ENCODE results near the gene DTX3L. TPM values are rescaled to one million over a fixed set of nuclear protein-coding genes. Genes with fewer than 3 reads are reported as not detected.
A peak's percentile ranks its signal among the peaks of the same experiment; 100 is the strongest.

DTX3L gene
- total and polyA plus RNA-seq, 10 of the 15 experiments (the other 5 are each of a cell fraction or from before 2014, with no cell fraction given): 9.9 to 41.4 (median 21.7) TPM

DNA sequence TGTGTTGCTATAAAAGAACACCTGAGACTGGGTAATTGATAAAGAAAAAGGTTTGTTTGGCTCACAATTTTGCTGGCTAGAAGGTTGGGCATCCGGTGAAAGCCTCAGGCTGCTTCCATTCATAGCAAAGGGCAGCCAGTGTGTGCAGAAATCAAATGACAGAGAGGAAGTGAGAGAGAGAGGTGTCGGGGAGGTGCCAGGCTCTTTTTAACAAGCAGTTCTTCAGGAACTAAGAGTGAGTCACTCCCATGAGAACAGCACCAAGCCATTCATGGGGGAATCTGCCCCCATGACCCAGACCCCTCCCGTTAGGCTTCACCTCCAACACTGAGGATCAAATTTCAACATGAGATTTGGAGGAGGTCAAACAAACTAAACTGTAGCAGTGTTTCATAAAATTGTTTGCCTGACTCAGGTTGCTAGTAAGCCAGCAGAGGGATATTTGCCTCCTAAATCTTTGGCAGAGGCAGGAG, 8.8 kb downstream of the DTX3L start (continued):
- TF ChIP-seq, protein P1, sequence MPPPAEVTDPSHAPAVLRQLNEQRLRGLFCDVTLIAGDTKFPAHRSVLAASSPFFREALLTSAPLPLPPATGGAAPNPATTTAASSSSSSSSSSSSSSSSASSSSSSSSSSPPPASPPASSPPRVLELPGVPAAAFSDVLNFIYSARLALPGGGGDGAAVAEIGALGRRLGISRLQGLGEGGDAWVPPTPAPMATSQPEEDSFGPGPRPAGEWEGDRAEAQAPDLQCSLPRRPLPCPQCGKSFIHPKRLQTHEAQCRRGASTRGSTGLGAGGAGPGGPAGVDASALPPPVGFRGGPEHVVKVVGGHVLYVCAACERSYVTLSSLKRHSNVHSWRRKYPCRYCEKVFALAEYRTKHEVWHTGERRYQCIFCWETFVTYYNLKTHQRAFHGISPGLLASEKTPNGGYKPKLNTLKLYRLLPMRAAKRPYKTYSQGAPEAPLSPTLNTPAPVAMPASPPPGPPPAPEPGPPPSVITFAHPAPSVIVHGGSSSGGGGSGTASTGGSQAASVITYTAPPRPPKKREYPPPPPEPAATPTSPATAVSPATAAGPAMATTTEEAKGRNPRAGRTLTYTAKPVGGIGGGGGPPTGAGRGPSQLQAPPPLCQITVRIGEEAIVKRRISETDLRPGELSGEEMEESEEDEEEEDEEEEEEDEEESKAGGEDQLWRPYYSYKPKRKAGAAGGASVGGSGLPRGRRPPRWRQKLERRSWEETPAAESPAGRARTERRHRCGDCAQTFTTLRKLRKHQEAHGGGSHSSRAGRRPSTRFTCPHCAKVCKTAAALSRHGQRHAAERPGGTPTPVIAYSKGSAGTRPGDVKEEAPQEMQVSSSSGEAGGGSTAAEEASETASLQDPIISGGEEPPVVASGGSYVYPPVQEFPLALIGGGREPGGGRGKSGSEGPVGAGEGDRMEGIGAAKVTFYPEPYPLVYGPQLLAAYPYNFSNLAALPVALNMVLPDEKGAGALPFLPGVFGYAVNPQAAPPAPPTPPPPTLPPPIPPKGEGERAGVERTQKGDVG (CRISPR knock-in tag; IDR thresholded peaks at IDR 0.05): no peak
- TF ChIP-seq SMAD1 (IDR thresholded peaks at IDR 0.05; ENCODE audit: low read depth, partially characterized antibody) (no peak), RFX5 (IDR thresholded peaks at IDR 0.05; ENCODE audit: low read depth, low read length) (no peak), EZH2 (IDR thresholded peaks at IDR 0.05; ENCODE audit: borderline replicate concordance, control insufficient read depth, low read depth, low read length) (no peak), SP1 (IDR thresholded peaks at IDR 0.05; ENCODE audit: low read depth, low read length) (no peak), POU2F2 (IDR thresholded peaks at IDR 0.05; ENCODE audit: borderline replicate concordance, low read depth, low read length) (no peak), RUNX3 (IDR thresholded peaks at IDR 0.05; ENCODE audit: low read length) (no peak), RB1 (IDR thresholded peaks at IDR 0.05; ENCODE audit: borderline replicate concordance) (no peak; the same call in 1 of the 2 replicates), JUND (IDR thresholded peaks at IDR 0.05; ENCODE audit: low read depth, low read length) (no peak), PML (IDR thresholded peaks at IDR 0.05; ENCODE audit: low read length) (no peak), NFYA (IDR thresholded peaks at IDR 0.05; ENCODE audit: borderline replicate concordance, low read depth, low read length) (no peak), RBBP5 (conservative IDR thresholded peaks at IDR 0.05) (no peak), STAT3 (IDR thresholded peaks at IDR 0.05; ENCODE audit: low read depth, low read length) (0 out of 2 replicates have a peak, but pooled peaks have one; percentile 38), ZSCAN29 (IDR thresholded peaks at IDR 0.05) (no peak), TAF1 (IDR thresholded peaks at IDR 0.05; ENCODE audit: borderline replicate concordance, low read depth, low read length) (no peak), NFIC (IDR thresholded peaks at IDR 0.05; ENCODE audit: low read depth, low read length) (no peak), SIX5 (IDR thresholded peaks at IDR 0.05; ENCODE audit: low read depth, low read length, severe bottlenecking) (no peak)
- TF ChIP-seq, protein P2, sequence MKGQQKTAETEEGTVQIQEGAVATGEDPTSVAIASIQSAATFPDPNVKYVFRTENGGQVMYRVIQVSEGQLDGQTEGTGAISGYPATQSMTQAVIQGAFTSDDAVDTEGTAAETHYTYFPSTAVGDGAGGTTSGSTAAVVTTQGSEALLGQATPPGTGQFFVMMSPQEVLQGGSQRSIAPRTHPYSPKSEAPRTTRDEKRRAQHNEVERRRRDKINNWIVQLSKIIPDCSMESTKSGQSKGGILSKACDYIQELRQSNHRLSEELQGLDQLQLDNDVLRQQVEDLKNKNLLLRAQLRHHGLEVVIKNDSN (IDR thresholded peaks at IDR 0.05; ENCODE audit: borderline replicate concordance, extremely low read length, insufficient read depth, low read depth, low read length): no peak
- TF ChIP-seq, protein P3, sequence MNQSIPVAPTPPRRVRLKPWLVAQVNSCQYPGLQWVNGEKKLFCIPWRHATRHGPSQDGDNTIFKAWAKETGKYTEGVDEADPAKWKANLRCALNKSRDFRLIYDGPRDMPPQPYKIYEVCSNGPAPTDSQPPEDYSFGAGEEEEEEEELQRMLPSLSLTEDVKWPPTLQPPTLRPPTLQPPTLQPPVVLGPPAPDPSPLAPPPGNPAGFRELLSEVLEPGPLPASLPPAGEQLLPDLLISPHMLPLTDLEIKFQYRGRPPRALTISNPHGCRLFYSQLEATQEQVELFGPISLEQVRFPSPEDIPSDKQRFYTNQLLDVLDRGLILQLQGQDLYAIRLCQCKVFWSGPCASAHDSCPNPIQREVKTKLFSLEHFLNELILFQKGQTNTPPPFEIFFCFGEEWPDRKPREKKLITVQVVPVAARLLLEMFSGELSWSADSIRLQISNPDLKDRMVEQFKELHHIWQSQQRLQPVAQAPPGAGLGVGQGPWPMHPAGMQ (IDR thresholded peaks at IDR 0.05; ENCODE audit: borderline replicate concordance): no peak
- TF ChIP-seq, protein P4, sequence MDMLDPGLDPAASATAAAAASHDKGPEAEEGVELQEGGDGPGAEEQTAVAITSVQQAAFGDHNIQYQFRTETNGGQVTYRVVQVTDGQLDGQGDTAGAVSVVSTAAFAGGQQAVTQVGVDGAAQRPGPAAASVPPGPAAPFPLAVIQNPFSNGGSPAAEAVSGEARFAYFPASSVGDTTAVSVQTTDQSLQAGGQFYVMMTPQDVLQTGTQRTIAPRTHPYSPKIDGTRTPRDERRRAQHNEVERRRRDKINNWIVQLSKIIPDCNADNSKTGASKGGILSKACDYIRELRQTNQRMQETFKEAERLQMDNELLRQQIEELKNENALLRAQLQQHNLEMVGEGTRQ (IDR thresholded peaks at IDR 0.05; ENCODE audit: borderline replicate concordance, low read depth, low read length): peak; percentile 54
- TF ChIP-seq, protein P5, sequence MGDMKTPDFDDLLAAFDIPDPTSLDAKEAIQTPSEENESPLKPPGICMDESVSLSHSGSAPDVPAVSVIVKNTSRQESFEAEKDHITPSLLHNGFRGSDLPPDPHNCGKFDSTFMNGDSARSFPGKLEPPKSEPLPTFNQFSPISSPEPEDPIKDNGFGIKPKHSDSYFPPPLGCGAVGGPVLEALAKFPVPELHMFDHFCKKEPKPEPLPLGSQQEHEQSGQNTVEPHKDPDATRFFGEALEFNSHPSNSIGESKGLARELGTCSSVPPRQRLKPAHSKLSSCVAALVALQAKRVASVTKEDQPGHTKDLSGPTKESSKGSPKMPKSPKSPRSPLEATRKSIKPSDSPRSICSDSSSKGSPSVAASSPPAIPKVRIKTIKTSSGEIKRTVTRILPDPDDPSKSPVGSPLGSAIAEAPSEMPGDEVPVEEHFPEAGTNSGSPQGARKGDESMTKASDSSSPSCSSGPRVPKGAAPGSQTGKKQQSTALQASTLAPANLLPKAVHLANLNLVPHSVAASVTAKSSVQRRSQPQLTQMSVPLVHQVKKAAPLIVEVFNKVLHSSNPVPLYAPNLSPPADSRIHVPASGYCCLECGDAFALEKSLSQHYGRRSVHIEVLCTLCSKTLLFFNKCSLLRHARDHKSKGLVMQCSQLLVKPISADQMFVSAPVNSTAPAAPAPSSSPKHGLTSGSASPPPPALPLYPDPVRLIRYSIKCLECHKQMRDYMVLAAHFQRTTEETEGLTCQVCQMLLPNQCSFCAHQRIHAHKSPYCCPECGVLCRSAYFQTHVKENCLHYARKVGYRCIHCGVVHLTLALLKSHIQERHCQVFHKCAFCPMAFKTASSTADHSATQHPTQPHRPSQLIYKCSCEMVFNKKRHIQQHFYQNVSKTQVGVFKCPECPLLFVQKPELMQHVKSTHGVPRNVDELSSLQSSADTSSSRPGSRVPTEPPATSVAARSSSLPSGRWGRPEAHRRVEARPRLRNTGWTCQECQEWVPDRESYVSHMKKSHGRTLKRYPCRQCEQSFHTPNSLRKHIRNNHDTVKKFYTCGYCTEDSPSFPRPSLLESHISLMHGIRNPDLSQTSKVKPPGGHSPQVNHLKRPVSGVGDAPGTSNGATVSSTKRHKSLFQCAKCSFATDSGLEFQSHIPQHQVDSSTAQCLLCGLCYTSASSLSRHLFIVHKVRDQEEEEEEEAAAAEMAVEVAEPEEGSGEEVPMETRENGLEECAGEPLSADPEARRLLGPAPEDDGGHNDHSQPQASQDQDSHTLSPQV (IDR thresholded peaks at IDR 0.05): no peak
